Brain pericyte (primary cell): ENCODE measurements around the gene ADAM8.
"Not testable (repeated sequence)": the region's sequence is repeated elsewhere in the genome, so short reads cannot be mapped to it uniquely, and the experiment has no call there.

ENCODE experiments used
- DNase-seq: peaks from one replicate; pipeline ENCODE4 v3.0.0-alpha.2; 2012; ENCODE audit warnings: low read depth, low spot score

ADAM8 gene

GRCh38 chr10:133231244-133231945, 45.3 kb downstream of the ADAM8 start:
- DNase-seq = no peak

- no peak for DNase-seq
Observed at GRCh38 chr10:133230387-133231195, 46.1 kb downstream of the ADAM8 start.

GRCh38 chr10:133230044-133230361, 46.7 kb downstream of the ADAM8 start, which contains the start of gene UTF1:
UTF1 (plus strand) TSS chr10:133230217; CDS start chr10:133230289, 72 bp downstream.
- no peak for DNase-seq

- DNase-seq = no peak
Observed at GRCh38 chr10:133229265-133230043, 47.2 kb downstream of the ADAM8 start.

GRCh38 chr10:133227256-133227655, 49.4 kb downstream of the ADAM8 start:
- DNase-seq = no peak

- no peak for DNase-seq
Observed at GRCh38 chr10:133226251-133226808, 50.3 kb downstream of the ADAM8 start.

GRCh38 chr10:133225707-133226191, 50.9 kb downstream of the ADAM8 start:
- no peak for DNase-seq

GRCh38 chr10:133224756-133225372, 51.8 kb downstream of the ADAM8 start:
- no peak for DNase-seq

- DNase-seq = no peak
Observed at GRCh38 chr10:133224076-133224475, 52.6 kb downstream of the ADAM8 start.

GRCh38 chr10:133221756-133222155, 54.9 kb downstream of the ADAM8 start:
- not testable (repeated sequence) for DNase-seq

GRCh38 chr10:133221331-133221730, 55.3 kb downstream of the ADAM8 start:
- DNase-seq = no peak

- no peak for DNase-seq
Observed at GRCh38 chr10:133219782-133220181, 56.9 kb downstream of the ADAM8 start.

- no peak for DNase-seq
Observed at GRCh38 chr10:133218891-133219290, 57.8 kb downstream of the ADAM8 start.

GRCh38 chr10:133217800-133218589, 58.7 kb downstream of the ADAM8 start:
- no peak for DNase-seq

- DNase-seq = no peak
Observed at GRCh38 chr10:133216776-133217175, 59.9 kb downstream of the ADAM8 start.

- no peak for DNase-seq
Observed at GRCh38 chr10:133215586-133215985, 61.1 kb downstream of the ADAM8 start.

- no peak for DNase-seq
Observed at GRCh38 chr10:133214468-133215410, 61.9 kb downstream of the ADAM8 start.

- DNase-seq = no peak
Observed at GRCh38 chr10:133213641-133214467, 62.8 kb downstream of the ADAM8 start.
